Frontal cortex (tissue), 4 donors: ENCODE measurements around the gene CH25H. TPM values are rescaled to one million over a fixed set of nuclear protein-coding genes. Genes with fewer than 3 reads are reported as not detected.

Source experiments
- DNase-seq, 2 donors: peaks; one replicate each; pipeline ENCODE4 v3.0.0; 2012; ENCODE audit warnings: low spot score in 2 of 2
- FAIRE-seq: peaks from 2 replicates; lab custom pipeline; 2012; peaks lifted over from hg19 to GRCh38; lab: Jason Lieb, UNC
- total RNA-seq: library from RNA; depleted of rRNA; stranded (reverse); fragments of >200 nt; gene quantifications from one replicate; pipeline ENCODE4 v1.2.3, GENCODE V29; 2014
- donor health status: control.
- donor health status: control.
- donor health status: control.

The CH25H gene
- total RNA-seq, 1 donor from 2014 or later, result 0.82 TPM

DNA sequence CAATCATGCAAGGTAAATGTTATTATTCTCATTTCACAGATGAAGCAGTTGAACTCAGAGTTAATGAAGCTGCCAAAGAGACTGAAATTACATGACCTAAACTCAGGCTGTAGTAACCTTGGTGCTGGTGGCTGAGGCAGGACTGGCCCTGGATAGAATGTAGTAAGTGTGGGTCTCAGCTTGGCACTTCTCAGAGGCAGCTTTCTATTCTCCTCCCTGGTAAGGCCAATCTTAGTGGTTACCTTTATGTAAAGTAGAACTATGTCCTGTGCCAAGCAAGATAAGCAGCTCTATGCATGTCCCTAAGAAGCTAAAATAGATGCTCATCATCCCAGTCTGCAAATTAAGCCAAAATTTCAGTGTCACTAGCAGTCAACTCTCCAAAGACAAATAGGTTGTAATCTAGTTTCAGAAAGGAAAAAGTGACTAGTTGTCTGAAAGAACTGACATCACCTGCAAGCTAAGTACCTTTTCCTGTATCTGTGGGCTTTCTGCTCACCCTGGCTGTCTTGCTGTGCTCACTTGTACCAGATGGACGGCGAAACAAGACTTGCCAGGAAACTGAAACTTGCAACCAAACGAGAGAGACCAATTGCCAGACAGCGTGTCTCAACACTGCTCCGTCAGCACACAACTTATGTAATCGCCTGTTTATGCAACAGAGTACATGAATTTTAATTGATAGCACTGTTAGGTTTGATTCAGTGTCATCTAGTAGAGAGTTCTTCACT lies 43.7 kb downstream of the CH25H start:
- FAIRE-seq (no peak), DNase-seq (no peak)

DNA sequence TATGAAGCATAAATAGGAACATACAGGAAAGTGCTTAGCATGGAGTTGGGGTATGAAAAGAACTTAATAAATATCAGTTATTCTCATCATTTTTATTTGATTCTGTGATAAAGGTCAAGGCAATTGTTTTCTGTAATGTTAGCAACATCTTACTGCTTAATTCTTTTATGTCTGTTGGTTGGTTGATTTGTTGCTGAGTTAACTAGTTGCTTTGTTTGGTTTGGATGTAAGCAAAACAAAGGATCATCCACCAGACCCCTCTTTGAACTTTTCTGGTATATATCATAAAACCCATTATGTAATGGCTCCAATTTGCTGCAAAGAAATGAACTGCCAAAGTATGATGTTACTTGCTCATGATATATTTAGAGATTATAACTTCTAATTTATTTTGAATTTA lies 44.5 kb downstream of the CH25H start:
- DNase-seq (no peak), FAIRE-seq (no peak)

DNA sequence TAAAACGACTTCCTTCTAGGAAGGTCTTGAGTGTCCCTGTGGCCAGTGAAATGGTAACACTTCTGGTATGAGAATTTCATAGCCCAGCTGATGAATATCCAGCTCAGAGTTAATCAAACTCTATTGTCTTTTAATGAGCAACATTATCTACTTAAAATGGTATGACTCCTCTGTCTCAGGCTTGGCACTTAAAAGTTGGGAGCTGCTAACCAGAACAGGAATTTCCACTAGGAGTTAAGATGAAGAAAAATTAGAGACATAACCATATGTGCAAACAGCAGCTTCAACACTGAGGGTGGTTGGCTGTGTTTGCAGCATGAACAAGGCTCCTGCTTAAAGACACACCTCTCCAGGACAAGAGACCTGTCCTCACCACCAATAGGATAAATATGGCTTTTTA lies 46.8 kb downstream of the CH25H start:
- no peak for FAIRE-seq
- DNase-seq, result no peak

GRCh38 chr10:89159761-89160160 lies 47.4 kb downstream of the CH25H start:
- FAIRE-seq, result no peak

GRCh38 chr10:89159316-89159715 lies 47.8 kb downstream of the CH25H start:
- DNase-seq, result no peak
- no peak for FAIRE-seq

More at GRCh38 chr10:89159761-89160160, 47.4 kb downstream of the CH25H start:
- DNase-seq, result no peak

DNA sequence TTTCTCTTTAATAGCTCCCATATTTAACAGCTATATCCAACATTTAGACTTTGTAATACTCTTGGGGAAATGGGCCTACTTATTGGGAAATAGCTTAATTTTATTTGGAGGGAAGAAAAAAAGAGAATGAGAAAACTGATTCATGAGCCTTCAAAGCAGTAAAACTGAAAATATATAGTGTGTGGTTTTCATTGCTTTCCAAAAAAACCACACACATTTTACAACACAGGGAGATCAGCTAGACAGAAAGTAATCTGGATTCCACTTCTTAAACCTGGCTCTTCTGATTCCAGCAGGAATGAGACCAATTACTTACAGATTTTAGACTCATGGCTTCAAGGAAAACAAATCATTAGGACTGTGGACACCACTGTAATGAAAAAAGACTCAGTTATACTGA lies 48.7 kb downstream of the CH25H start:
- no peak for DNase-seq
- FAIRE-seq, result peak; percentile 33

DNA sequence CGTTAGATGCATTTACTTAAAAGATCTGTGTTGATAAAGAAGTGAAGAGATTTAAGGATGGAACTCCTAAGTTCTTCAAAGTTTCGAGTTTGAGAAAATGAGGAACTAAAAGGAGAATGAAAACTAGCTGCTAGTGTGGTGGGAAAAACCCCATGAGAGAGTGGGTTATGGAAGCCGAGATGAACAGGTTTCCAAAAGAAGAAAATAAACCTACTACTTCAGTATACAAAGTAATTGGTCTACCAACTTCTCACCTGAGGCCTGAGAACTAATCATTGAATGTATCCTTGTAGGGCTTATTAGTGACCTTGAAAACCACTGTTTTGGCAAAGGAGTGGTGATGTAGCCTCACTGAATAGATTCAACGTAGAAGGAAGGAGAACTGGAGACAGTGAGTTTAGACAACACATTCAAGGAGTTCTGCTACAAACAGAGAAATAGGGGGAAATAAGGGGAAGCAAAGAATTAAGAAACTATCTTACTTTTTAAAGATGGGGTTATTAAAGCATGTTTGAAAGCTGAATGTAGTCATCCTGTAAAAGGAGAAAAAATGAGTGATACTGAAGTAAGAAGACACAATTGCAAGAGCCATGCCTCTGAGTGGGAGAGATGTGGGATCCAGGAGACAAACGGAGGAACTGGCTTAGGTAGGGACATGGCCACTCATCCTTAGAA lies 50.8 kb downstream of the CH25H start:
- no peak for DNase-seq
- no peak for FAIRE-seq

Other genes starting within 250 kb of the CH25H start
- gene FAS, start 216.5 kb downstream of the CH25H start, total RNA-seq, result 1.6 TPM
- 38.7 TPM for gene LIPA, start 44.5 kb upstream of the CH25H start, total RNA-seq
- gene IFIT2, start 94.7 kb upstream of the CH25H start, total RNA-seq, result 3.3 TPM
- gene IFIT3, start 120.7 kb upstream of the CH25H start, total RNA-seq, result 6.5 TPM
- gene IFIT1B, start 170.7 kb upstream of the CH25H start, total RNA-seq, result 0.41 TPM
- 5.7 TPM for gene IFIT1, start 185.3 kb upstream of the CH25H start, total RNA-seq
- gene IFIT5, start 207.3 kb upstream of the CH25H start, total RNA-seq, result 64.8 TPM